ENCODE data around the gene TMTC1. TPM values are rescaled to one million over a fixed set of nuclear protein-coding genes. Genes with fewer than 3 reads are reported as not detected.

Gene TMTC1
- total RNA-seq, 4 donors from 2014 or later, result 16.6 to 47.8 (median 25.6) TPM

- Histone ChIP-seq H3K27me3 (no peaks in the 10 kb centered on the region), H3K4me1 (no peaks in the 10 kb centered on the region), H3K27ac (no peak overlapping the region), H3K4me3 (replicated peaks in 1 of 3) (no peak overlapping the region), H3K36me3 (no peaks in the 10 kb centered on the region), H3K9me3 (no peaks in the 10 kb centered on the region)
- intact Hi-C loops (cut with DNase I), result no loop called here
- TF ChIP-seq POLR2A (IDR thresholded peaks at IDR 0.05), result no peak
- TF ChIP-seq CTCF (IDR thresholded peaks at IDR 0.05), result no peak
- no peak for DNase-seq
- 45 to 53% methylated on average over 1 of the region's 1 CpG for WGBS, 2 donors
These were observed 33.4 kb downstream of the TMTC1 start for GRCh38 chr12:29750131-29750927.

GRCh38 chr12:29744365-29744764 lies 39.4 kb downstream of the TMTC1 start:
- Histone ChIP-seq H3K27me3 (no peaks in the 10 kb centered on the region), H3K4me3 (replicated peaks in 1 of 3) (no peak overlapping the region), H3K9me3 (no peaks in the 10 kb centered on the region), H3K36me3 (no peaks in the 10 kb centered on the region), H3K27ac (no peak overlapping the region), H3K4me1 (no peaks in the 10 kb centered on the region)
- WGBS, 2 donors, result 0% methylated on average over 1 of the region's 1 CpG
- no peak for DNase-seq
- intact Hi-C loops (cut with DNase I), result no loop called here
- no peak for TF ChIP-seq CTCF (IDR thresholded peaks at IDR 0.05)
- TF ChIP-seq POLR2A (IDR thresholded peaks at IDR 0.05), result no peak

GRCh38 chr12:29743801-29744200 lies 39.9 kb downstream of the TMTC1 start:
- no peaks in the 10 kb centered on the region for H3K36me3 ChIP-seq
- intact Hi-C loops (cut with DNase I), result no loop called here
- no peaks in the 10 kb centered on the region for H3K4me1 ChIP-seq
- TF ChIP-seq CTCF (IDR thresholded peaks at IDR 0.05), result no peak
- no peak overlapping the region for H3K27ac ChIP-seq
- DNase-seq, result no peak
- H3K4me3 ChIP-seq (replicated peaks in 1 of 3), result no peak overlapping the region
- 53 to 61% methylated on average over 3 of the region's 3 CpGs for WGBS, 2 donors
- no peaks in the 10 kb centered on the region for H3K27me3 ChIP-seq
- H3K9me3 ChIP-seq, result no peaks in the 10 kb centered on the region

- TF ChIP-seq CTCF (IDR thresholded peaks at IDR 0.05) (no peak), POLR2A (IDR thresholded peaks at IDR 0.05) (no peak)
- intact Hi-C loops (cut with DNase I), result no loop called here
- H3K27ac ChIP-seq, result no peak overlapping the region
- no peaks in the 10 kb centered on the region for H3K27me3 ChIP-seq
- no peaks in the 10 kb centered on the region for H3K9me3 ChIP-seq
- no peaks in the 10 kb centered on the region for H3K36me3 ChIP-seq
- H3K4me1 ChIP-seq, result no peaks in the 10 kb centered on the region
- H3K4me3 ChIP-seq (replicated peaks in 1 of 3), result no peak overlapping the region
- DNase-seq, result no peak
- WGBS, 2 donors, result 87 to 90% methylated on average over 4 of the region's 4 CpGs
These were observed 40.7 kb downstream of the TMTC1 start for GRCh38 chr12:29743077-29743476.

- Histone ChIP-seq H3K4me1 (no peaks in the 10 kb centered on the region), H3K27me3 (no peaks in the 10 kb centered on the region), H3K4me3 (replicated peaks in 1 of 3) (no peak overlapping the region), H3K9me3 (no peaks in the 10 kb centered on the region), H3K27ac (no peak overlapping the region), H3K36me3 (no peaks in the 10 kb centered on the region)
- intact Hi-C loops (cut with DNase I), result no loop called here
- WGBS, 2 donors, result 90 to 95% methylated on average over 1 of the region's 1 CpG
- DNase-seq, result no peak
- TF ChIP-seq POLR2A (IDR thresholded peaks at IDR 0.05) (no peak), CTCF (IDR thresholded peaks at IDR 0.05) (no peak)
These were observed 41.1 kb downstream of the TMTC1 start for GRCh38 chr12:29742646-29743045.
